HG03139 (cell line): ENCODE measurements around the gene SPSB2.
"Not testable (repeated sequence)": the region's sequence is repeated elsewhere in the genome, so short reads cannot be mapped to it uniquely, and the experiment has no call there.

ENCODE experiments used
- ATAC-seq: cut with Tn5 transposase; IDR thresholded peaks from one replicate; pipeline ENCODE4 v1.9.1; 2021; ENCODE audit not compliant: unreplicated experiment

The SPSB2 gene

DNA sequence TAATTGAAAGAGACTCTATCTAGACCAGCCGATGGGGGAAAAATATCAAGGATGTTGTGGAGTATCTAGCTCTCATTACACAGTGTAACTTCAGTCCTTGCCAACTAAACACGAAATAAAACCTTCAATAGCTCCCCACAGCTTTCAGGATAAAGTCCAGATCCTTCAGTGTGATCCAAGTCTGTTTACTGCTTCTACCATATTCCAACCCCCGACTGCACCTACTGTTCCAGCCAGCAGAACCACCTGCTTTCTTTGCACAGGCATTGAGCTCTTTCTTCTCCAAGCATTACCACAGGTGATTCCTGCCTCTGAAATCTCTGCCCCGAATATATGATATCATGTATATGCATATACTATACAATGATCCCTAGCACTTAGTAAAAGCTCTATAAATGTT is 29.3 kb upstream of the SPSB2 start:
- no peak for ATAC-seq

DNA sequence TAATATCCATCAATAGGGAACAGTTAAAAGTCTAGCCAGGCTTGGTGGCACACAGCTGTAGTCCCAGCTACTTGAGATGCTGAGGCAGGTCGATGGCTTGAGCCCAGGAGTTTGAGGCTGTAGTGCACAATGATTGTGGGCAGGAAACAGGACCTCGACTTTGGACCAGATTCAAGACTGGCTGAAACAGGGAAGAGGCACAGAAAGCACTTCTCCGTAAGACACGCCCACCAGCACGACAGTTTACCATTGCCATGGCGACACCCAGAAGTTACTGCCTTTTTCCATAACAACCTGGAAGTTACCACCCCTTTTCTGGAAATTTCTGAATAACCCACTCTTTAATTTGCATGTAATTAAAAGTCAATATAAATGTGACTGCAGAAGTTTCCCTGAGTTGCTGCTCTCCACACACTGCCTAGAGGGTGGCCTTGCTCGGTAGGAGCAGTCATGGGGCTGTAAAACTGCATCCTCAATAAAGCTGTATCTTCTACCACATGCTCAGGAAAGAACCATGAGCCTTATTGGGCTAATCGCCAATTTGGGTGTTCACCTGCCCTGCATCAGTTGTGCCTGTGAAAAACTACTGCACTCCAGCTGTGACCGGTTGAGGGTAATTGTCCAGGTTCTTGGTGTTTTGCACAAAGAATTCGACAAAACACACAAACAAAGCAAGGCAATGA is 26.9 kb upstream of the SPSB2 start:
- no peak for ATAC-seq

DNA sequence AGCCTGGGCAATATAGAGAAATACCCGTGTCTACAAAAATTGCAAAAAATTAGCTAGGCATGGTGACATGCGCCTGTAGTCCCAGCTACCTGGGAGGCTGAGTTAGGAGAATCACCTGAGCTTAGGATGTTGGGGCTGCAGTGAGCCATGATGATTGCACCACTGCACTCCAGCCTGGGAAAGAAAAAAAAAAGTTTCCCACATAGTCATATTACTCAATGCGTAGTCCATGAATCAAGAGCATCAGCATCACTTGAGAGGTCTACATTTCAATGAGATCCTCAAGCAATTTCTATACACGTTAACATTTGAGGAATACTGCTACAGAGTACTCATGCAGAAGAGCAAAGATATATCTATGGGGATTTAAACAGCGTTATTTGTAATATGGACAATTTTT is 26.3 kb upstream of the SPSB2 start:
- no peak for ATAC-seq

DNA sequence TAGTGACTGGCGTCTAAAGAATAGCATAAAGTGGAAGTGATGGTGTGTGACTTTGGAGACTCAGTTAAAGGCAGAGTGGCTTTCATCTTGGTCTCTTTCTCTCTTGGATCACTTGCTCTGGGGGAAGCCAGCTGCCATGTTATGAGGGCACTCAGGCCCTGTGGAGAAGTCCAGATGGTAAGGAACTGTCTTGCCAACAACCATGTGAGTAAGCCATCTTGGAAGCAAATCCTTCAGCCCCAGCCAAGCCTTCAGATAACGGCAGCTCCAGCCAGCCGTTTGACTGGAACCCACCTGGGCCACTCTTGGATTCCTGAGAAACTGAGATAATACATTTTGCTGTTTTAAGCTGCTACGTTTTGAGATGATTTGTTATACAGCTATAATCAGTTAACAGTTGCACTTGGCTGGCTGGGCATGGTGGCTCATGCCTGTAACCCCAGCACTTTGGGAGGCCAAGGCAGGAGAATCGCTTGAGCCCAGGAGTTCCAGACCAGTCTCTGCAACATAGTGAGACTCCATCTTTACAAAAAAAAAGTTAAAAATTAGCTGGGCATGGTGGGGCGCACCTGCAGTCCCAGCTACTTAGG is 23.8 kb upstream of the SPSB2 start:
- no peak for ATAC-seq

DNA sequence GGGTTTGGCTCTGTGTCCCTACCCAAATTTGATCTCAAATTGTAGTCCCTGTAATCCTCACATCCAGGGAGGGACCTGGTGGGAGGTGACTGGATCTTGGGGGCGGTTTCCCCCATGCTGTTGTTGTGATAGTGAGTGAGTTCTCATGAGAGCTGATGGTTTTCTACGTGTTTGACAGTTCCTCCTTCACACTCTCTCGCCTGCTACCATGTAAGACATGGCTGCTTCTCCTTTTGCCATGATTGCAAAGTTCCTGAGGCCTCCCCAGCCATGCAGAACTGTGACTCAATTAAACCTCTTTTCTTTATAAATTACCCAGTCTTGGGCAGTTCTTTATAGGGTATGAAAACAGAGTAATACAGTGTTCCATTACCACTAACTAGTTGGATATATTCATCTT is 21.2 kb upstream of the SPSB2 start:
- no peak for ATAC-seq

DNA sequence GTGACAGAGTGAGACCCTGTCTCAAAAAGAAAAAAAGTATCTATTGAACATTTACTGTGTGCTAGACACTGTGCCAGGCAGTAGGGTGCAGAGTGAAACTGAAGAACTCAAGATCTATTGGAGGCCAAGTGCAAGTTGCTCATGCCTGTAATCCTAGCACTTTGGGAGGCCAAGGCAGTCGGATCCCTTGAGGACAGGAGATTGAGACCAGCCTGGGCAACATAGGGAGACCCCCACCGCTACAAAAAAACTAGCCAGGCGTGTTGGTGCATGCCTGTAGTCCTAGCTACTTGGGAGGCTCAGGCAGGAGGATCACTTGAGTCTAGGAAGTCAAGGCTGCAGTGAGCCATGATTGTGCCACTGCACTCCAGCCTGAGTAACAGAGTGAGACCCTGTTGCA is 19.6 kb upstream of the SPSB2 start:
- ATAC-seq = not testable (repeated sequence)

DNA sequence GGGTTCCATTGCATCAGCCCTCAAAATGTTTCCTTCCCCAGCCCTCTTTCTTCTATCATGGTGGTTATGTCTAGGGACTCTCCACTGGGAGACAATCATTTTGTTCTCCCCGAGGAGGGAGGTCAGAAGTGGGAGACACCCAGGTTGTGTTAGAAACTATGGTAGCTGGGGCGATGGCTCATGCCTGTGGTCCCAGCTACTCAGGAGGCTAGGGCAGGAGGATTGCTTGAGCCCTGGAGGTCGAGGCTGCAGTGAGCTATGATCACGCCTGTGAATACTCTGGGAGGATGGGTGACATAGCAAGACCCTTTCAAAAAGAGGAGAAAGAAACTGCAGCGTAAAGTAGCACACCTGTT is 18.5 kb upstream of the SPSB2 start:
- ATAC-seq = no peak

DNA sequence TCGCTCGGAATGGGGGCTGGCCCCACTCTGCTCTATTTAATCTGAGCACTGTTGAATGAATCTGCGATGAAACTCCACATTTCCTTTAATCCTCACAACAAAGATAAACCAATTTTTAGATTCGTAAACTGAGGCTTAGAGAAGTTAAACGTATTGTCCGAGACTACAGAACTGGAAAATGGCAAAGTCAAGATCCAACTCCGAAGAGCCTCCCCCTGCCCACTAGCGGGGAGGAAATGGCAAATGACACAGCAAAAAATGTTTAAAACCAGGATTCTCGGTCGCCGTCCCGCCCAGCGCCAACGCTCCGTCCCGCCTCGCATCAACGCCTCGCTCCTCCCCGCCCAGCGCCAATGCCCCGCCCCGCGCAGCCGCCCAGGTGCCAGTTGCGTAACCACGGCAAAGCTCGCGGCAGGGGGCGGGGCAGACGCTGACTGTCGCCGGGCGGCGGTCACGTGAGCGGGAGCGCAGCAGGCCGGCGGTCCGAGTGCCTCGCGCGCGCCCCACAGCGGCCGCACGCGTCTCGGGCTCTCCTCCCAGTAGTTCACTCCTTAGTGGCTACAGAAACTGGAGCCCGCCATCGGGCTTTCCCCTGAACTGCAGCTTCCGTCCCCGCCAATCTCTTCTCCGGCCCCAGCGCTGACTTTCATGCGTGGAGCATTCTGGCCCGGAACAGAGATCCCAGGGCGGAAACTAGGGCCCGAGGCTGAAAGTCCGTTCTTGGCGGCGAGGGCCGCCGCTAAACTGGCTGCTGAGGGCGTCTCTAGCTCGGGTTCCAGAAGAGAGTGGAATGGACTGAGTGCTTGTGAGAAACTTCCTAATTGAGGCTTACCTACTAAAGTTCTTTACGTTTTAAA is 17.9 kb upstream of the SPSB2 start:
- ATAC-seq = peak; percentile 92

DNA sequence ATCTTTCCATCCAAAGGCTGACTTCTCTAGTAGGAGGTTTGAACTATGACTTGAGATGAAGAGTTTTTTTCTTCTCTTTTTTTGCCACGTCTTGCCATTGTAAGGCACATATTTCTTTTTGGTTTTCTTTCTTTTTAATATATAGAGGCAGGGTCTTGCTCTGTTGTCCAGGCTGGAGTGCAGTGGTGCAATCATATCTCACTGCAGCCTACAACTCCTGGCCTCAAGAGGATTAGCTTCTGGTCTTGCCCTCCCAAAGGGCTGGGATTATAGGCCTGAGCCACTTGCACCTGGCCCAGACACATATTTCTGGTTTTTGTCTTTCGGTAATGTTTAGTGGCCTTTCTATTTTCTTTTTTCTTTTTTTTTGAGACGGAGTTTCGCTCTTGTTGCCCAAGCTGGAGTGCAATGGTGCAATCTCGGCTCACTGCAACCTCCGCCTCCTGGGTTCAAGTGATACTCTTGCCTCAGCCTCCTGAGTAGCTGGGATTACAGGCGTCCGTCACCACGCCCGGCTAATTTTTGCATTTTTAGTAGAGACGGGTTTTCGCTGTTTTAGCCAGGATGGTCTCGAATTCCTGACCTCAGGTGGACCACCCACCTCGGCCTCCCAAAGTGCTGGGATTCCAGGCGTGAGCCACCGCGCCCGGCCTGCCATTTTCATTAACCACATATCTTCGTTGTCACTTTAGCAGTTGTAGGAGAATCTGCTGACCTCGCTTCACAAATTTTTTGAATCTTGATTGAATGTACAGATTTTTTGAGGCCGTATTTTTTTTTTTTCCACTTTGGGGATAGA is 16.9 kb upstream of the SPSB2 start:
- not testable (repeated sequence) for ATAC-seq

DNA sequence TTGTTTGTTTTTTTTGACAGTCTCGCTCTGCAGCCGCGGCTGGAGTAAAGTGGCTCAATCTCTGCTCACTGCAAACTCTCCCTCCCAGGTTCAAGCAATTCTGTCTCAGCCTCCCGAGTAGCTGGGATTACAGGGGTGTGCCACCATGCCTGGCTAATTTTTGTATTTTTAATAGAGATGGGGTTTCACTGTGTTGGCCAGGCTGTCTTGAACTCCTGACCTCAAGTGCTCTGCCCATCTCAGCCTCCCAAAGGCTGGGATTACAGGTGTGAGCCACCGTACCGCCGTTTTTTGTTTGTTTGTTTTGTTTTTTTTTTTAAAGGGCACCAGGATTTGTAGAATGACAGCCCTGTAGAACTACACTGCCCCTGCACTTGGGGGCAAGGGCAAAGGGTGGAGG is 15.7 kb upstream of the SPSB2 start:
- ATAC-seq = not testable (repeated sequence)

DNA sequence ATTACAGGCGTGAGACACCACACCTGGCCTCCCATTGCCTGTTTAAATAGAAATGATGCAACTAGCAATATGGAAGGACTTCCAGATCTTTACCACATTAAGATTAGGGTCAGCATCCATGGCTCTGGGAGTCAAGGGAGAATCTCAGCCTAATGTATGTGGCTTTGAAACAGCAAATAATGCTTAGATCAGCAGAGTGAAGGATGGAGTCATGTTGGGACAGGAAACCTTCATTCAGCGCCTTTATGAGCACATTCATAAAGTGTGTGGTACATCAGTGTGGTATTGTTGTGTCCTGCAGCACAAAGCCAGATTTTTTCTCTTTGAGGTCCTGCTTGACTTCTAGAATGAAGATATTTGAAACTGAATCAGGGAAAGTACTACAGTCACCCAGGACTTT is 15.3 kb upstream of the SPSB2 start:
- no peak for ATAC-seq

DNA sequence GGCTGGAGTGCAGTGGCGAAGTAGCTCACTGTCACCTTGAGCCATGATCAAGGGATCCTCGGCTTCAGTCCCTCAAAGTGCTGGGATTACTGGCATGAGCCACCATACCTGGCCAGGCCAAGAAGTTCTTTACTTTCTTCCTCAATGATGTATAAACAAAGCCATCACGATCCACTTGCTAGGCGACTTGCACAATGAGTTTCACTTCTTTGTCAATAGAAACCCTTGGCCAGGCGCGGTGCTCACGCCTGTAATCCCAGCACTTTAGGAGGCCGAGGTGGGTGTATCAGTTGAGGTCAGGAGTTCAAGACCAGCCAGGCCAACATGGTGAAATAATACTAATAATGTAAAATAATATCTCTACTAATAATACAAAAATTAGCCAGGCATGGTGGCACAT is 14.4 kb upstream of the SPSB2 start:
- ATAC-seq = no peak

DNA sequence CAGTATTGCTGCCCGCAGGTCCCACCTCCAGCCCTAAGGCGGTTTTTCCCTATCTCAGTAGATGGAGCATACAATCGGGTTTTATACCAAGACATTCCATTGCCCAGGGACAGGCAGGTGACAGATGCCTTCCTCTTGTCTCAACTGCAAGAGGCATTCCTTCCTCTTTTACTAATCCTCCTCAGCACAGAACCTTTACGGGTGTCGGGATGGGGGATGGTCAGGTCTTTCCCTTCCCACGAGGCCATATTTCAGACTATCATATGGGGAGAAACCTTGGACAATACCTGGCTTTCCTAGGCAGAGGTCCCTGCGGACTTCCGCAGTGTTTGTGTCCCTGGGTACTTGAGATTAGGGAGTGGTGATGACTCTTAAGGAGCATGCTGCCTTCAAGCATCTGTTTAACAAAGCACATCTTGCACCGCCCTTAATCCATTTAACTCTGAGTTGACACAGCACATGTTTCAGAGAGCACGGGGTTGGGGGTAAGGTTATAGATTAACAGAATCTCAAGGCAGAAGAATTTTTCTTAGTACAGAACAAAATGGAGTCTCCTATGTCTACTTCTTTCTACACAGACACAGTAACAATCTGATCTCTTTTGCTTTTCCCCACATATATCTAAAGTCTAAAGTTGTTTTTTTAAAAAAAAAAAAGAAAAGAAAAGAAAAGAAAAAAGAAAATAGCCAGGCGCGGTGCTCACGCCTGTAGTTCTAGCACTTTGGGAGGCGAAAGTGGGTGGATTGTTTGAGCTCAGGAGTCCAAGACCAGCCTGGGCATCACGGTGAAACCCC is 13.3 kb upstream of the SPSB2 start:
- ATAC-seq = not testable (repeated sequence)

DNA sequence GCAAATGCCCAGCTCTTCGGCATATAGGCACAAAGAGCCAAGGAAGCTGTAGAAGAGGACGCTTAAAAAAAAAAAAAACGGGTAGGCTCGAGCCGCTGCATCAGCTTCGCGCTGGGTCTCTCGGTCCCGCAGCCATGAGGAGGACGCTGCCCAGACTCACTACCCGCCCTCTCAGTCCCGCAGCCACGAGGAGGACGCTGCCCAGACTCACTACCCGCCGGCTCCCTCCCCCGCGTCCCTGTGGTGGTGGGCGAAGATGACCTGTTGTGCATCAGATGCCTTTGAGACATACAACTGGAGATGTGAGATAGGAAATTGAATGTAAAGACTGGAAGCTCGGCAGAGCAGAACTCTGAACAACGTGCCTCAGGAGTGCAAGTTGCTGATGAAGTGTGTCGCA is 11.4 kb upstream of the SPSB2 start:
- ATAC-seq = no peak

DNA sequence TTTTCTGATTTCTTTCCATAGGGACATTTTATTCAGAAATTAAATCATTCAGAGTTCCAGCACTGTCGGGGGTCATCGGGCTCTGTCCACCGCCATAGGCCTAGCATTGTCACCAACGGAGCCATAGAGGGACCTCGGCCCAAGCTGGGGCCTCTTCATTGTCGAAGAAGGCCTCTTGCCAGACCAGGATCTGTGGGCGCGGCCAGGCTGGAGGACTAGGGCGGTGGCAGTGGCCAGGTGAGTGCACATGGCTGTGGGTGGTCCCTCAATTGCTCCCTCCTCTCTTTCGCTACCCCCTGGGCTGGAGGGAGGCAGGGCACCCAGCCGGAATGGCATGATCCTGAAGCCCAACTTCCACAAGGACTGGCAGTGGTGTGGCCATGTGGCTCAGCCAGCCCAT is 10.6 kb upstream of the SPSB2 start:
- ATAC-seq = no peak

DNA sequence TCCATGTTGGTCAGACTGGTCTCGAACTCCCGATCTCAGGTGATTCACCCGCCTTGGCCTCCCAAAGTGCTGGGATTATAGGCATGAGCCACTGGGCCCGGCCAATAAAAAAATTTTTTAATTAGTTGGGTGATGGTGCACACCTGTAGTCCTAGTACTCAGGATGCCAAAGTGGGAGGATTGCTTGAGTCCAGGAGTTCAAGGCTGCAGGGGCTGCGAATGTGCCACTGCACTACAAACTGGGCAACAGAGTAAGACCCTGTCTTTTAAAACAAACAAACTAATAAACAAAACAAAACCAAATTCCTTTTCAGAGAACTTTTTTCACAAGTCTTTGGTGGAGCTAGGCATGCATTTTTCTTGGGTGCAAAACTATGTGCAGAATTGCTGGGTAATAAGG is 10.1 kb upstream of the SPSB2 start:
- ATAC-seq = no peak

DNA sequence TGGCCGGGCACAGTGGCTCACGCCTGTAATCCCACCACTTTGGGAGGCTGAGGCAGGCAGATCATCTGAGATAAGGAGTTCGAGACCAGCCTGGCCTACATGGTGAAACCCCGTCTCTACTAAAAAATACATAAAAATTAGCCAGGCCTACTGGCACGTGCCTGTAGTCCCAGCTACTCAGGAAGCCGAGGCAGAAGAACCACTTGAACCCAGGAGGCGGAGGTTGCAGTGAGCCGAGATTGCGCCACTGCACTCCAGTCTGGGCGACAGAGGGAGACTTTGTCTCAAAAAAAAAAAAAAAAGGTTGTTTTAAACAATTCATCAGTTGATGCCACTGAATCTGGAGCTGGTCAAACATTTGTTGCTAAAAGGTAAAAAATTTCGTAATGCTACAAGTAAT is 6.7 kb upstream of the SPSB2 start:
- not testable (repeated sequence) for ATAC-seq

DNA sequence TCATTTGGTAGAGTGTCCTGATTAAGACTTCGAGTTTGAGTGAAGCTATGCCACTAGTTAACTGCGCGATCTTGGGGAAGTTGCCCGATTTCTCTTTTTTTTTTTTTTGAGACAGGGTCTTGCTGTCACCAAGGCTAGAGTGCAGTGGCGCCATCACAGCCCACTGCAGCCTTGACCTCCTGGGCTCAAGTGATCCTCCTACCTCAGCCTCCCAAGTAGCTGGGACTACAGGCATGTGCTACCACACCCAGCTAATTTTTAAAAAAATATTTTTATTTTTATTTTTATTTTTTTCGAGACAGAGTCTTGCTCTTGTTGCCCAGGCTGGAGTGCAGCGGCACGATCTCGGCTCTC is 889 bp upstream of the SPSB2 start:
- not testable (repeated sequence) for ATAC-seq

DNA sequence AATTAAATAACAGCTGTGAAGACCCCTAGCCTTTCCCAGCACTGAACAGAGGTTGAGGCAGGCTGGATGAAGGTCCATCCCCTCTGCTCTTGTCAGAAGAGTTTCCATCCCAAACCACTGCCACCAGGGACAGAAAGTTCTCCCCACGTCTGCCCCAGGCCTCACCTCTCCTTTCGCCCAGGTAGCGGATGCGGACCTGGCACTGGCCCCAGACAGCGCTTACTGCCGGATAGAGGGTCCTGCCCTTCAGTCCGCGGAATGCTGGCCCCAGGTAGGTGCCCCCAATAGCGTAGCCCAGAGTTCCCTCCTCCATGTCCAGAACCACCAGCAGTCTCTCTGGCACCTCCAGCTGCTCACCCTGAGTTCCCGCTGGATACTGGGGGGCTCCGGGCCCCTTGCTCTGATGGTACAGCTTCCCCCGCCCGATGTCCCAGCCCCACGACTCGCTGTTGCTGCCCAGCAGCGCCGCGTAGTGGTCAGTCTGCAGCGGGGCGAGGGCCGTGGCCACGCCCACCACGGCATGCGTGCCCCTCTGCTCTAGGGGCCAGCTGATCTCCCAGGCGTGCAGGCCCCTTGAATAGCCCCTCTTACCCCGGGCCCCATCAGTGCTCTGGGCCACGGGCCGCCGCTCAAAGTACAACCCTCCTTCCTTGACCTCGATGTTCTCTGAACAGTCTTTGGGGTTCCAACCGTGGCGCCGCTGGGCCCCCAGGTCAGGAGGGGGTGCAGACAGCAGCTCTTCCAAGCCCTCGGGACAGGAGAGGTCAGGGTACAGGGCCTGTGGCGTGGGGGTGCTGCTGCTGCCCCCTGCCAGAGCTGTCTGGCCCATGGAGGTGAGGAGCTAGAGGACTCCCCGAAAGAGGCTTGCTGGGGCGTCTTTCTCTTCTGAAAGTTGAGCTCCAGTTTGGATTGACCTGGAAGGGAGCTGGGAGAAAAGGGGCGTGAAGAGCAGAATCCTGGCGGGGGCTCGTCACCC is 742 bp downstream of the SPSB2 start:
- ATAC-seq = no peak
